Measurements from ENCODE around the gene AFAP1. TPM values are rescaled to one million over a fixed set of nuclear protein-coding genes. Genes with fewer than 3 reads are reported as not detected.

The AFAP1 gene
- total RNA-seq, 1 experiment from 2014 or later, result 27.6 TPM

DNA sequence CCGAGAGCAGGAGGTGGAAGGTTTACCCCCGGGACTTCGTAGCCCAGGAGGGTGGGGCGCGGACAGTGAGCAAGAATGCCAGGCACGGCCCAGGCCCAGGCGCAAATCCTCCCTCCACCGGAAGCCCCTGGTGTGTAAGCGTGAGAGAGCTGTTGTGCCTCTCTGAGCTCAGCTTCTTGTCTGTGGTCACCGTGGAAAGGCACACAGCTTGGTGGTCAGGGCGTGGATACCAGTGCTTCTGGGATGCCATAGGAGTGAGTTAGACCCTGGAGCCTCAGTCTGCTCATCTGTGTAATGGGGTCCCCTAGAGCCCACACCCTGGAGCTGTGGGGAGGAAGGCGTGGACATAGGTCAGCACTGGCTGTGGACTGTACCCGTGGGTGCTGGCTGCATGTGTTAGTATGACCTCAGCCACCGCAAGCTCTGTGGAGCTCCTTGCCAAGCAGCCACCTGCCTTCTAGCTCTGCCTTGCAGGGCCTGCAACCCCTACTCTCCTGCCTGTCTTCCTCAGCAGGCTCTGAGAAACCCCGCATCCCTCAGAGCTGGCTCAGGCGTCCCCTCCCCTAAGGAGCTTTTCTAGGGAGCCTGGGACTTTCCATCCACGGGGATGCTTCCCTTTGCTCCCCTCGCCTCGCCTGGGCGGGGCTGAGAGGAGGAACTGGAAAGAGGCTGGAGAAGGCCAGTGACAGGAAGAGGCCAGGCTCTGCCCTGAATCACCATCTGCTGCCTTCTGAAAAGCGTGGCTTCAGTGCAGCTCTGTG is 28.0 kb upstream of the AFAP1 start:
- Mint-ChIP-seq H3K9me3 (ENCODE audit: unreplicated experiment) (no peaks in the 10 kb centered on the region), H3K4me1 (ENCODE audit: low read depth, unreplicated experiment) (peaks cover 32% of the 10 kb centered on the region), H3K27me3 (ENCODE audit: insufficient read depth, unreplicated experiment) (no peaks in the 10 kb centered on the region), H3K4me3 (ENCODE audit: unreplicated experiment) (no peak overlapping the region), H3K36me3 (ENCODE audit: insufficient read depth, unreplicated experiment) (peaks cover 9% of the 10 kb centered on the region), H3K27ac (ENCODE audit: unreplicated experiment) (no peak overlapping the region)
- DNase-seq, result no peak
- CTCF ChIA-PET, result interaction anchor here (0.6 kb wide), 1 partner anchor 163 kb away, joined by 4 read pairs; no protein-coding TSS in a partner anchor
- TF ChIP-seq, protein P1, sequence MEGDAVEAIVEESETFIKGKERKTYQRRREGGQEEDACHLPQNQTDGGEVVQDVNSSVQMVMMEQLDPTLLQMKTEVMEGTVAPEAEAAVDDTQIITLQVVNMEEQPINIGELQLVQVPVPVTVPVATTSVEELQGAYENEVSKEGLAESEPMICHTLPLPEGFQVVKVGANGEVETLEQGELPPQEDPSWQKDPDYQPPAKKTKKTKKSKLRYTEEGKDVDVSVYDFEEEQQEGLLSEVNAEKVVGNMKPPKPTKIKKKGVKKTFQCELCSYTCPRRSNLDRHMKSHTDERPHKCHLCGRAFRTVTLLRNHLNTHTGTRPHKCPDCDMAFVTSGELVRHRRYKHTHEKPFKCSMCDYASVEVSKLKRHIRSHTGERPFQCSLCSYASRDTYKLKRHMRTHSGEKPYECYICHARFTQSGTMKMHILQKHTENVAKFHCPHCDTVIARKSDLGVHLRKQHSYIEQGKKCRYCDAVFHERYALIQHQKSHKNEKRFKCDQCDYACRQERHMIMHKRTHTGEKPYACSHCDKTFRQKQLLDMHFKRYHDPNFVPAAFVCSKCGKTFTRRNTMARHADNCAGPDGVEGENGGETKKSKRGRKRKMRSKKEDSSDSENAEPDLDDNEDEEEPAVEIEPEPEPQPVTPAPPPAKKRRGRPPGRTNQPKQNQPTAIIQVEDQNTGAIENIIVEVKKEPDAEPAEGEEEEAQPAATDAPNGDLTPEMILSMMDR (IDR thresholded peaks at IDR 0.05; ENCODE audit: insufficient read depth in 1 of 2, low read depth in 1 of 2, low read length in 1 of 2, severe bottlenecking in 1 of 2, unreplicated experiment in 1 of 2), result no peak
- Histone ChIP-seq H3K36me3 (ENCODE audit: control insufficient read depth, insufficient read depth, low read length) (no peaks in the 10 kb centered on the region), H3K27me3 (replicated peaks; ENCODE audit: control insufficient read depth, insufficient read depth, low read length) (no peaks in the 10 kb centered on the region), H3K4me3 (ENCODE audit: low read depth, low read length) (no peak overlapping the region), H3K4me1 (peaks cover 45% of the 10 kb centered on the region), H3K9me3 (no peaks in the 10 kb centered on the region)
- no TSS peak for BruUV-seq (replicated peaks)
- intact Hi-C loops (cut with micrococcal nuclease; ENCODE audit: unreplicated experiment), result no loop called here
- POLR2A ChIA-PET, result no interaction called here

DNA sequence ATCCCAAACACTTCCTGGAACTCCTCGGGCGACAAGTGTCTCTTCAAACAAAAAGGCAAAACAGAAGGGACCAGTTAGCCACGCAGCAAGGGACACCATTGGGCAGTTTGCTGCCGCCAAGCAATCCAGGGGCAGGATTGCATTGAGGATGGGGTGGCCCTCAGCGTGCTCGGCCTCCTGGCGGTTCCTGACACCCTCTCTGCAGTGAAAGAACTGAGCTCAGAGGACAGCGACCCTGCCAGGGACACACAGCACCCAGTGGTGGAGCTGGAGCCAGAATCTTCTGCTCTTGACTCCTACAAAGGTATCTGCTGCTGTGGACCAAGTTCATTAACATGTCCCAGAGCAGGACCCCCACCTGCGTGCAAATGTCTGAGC is 27.4 kb upstream of the AFAP1 start:
- no peak for DNase-seq
- intact Hi-C loops (cut with micrococcal nuclease; ENCODE audit: unreplicated experiment), result no loop called here
- Histone ChIP-seq H3K4me3 (ENCODE audit: low read depth, low read length) (no peak overlapping the region), H3K4me1 (peaks cover 39% of the 10 kb centered on the region), H3K27me3 (replicated peaks; ENCODE audit: control insufficient read depth, insufficient read depth, low read length) (no peaks in the 10 kb centered on the region), H3K9me3 (no peaks in the 10 kb centered on the region), H3K36me3 (ENCODE audit: control insufficient read depth, insufficient read depth, low read length) (no peaks in the 10 kb centered on the region)
- Mint-ChIP-seq H3K9me3 (ENCODE audit: unreplicated experiment) (no peaks in the 10 kb centered on the region), H3K4me3 (ENCODE audit: unreplicated experiment) (no peak overlapping the region), H3K27me3 (ENCODE audit: insufficient read depth, unreplicated experiment) (no peaks in the 10 kb centered on the region), H3K27ac (ENCODE audit: unreplicated experiment) (no peak overlapping the region), H3K4me1 (ENCODE audit: low read depth, unreplicated experiment) (peaks cover 26% of the 10 kb centered on the region), H3K36me3 (ENCODE audit: insufficient read depth, unreplicated experiment) (peaks cover 6% of the 10 kb centered on the region)
- TF ChIP-seq, protein P1 (IDR thresholded peaks at IDR 0.05; ENCODE audit: insufficient read depth in 1 of 2, low read depth in 1 of 2, low read length in 1 of 2, severe bottlenecking in 1 of 2, unreplicated experiment in 1 of 2), result no peak
- ChIA-PET CTCF (interaction anchor here (0.6 kb wide), 1 partner anchor 163 kb away, joined by 4 read pairs; no protein-coding TSS in a partner anchor), POLR2A (no interaction called here)
- BruUV-seq (replicated peaks), result no TSS peak

DNA sequence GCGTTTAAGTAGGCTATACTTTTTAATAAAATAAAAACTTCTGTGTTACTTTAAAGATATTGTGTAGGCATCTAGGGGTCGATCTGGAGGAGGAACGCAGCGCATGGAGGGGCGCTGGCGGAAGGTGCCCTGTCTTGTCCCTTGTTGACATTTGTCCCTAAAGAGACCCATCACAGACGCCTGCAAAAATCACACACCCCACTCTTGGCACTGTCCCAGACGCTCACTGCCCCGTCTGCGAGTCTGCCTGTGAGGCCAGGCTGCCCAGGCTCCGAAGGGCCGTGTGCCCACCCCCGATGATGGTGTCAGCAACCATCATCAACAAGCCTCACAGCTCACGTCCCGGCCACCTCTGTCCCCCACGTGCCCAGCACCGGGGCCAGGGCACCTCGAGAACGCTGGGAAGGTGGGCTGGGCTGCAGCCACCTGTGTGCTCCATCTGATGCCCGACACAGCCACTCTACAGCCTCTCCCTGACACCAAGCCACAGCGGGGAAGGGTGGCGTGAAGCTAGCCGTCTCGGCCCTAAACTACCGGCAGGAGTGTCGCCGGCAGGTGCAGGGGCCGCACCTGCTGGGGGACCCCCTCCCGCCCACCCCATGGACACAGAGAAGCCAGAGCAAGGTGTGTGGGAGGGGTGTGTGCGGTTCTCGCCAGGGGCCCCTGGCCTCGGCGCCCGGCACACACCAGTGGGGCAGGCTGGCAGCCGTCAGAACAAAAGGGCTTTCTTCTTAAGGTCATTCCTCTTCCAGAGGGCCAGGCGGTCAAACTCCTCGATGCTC is 26.8 kb upstream of the AFAP1 start:
- Mint-ChIP-seq H3K9me3 (ENCODE audit: unreplicated experiment) (no peaks in the 10 kb centered on the region), H3K4me3 (ENCODE audit: unreplicated experiment) (no peak overlapping the region), H3K4me1 (ENCODE audit: low read depth, unreplicated experiment) (peaks cover 20% of the 10 kb centered on the region), H3K27ac (ENCODE audit: unreplicated experiment) (no peak overlapping the region), H3K36me3 (ENCODE audit: insufficient read depth, unreplicated experiment) (peaks cover 6% of the 10 kb centered on the region), H3K27me3 (ENCODE audit: insufficient read depth, unreplicated experiment) (no peaks in the 10 kb centered on the region)
- Histone ChIP-seq H3K4me3 (ENCODE audit: low read depth, low read length) (no peak overlapping the region), H3K4me1 (peaks cover 33% of the 10 kb centered on the region), H3K36me3 (ENCODE audit: control insufficient read depth, insufficient read depth, low read length) (no peaks in the 10 kb centered on the region), H3K27me3 (replicated peaks; ENCODE audit: control insufficient read depth, insufficient read depth, low read length) (no peaks in the 10 kb centered on the region), H3K9me3 (no peaks in the 10 kb centered on the region)
- TF ChIP-seq, protein P1 (IDR thresholded peaks at IDR 0.05; ENCODE audit: insufficient read depth in 1 of 2, low read depth in 1 of 2, low read length in 1 of 2, severe bottlenecking in 1 of 2, unreplicated experiment in 1 of 2), result no peak
- POLR2A ChIA-PET, result no interaction called here
- intact Hi-C loops (cut with micrococcal nuclease; ENCODE audit: unreplicated experiment), result no loop called here
- no TSS peak for BruUV-seq (replicated peaks)
- DNase-seq, result no peak
- CTCF ChIA-PET, result no interaction called here

All from Caco-2 (cell line).